GM19455 (cell line): ENCODE measurements around the gene PPP1R3F.
"Not testable (repeated sequence)": the region's sequence is repeated elsewhere in the genome, so short reads cannot be mapped to it uniquely, and the experiment has no call there.

ENCODE experiments used
- ATAC-seq: cut with Tn5 transposase; IDR thresholded peaks from one replicate; pipeline ENCODE4 v1.9.1; 2021; ENCODE audit not compliant: unreplicated experiment

PPP1R3F gene

GRCh38 chrX:49270249-49270921, 792 bp downstream of the PPP1R3F start:
- no peak for ATAC-seq

GRCh38 chrX:49271341-49271740, 1.7 kb downstream of the PPP1R3F start:
- ATAC-seq: no peak

- no peak for ATAC-seq
These were observed 2.8 kb downstream of the PPP1R3F start for GRCh38 chrX:49272421-49272820.

DNA sequence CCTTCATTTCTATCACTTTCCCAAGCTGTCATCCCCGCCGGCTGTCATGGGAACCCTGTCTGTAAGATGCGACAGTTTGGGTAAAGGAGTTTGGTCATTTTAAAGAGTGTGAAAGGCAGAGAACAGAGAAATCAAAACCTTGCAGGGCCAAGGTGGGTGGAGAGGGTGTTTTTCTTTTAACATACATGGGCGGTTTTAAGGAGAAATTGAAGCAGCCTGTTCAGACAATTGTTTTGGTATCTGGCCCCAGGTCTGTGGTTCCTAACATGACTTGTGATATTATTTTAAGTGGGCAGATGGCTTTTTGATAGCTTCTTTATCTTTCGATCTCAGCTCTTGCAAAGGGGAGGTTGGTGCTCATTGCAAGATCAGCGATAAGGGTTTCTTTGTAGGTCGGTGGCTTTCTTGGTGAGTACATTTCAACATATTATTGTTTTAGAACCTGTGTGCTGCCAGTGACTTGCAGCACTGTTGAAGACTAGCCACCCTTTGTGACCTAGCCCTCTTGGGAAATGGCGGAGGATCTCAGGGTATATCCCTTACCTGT, 3.7 kb downstream of the PPP1R3F start:
- no peak for ATAC-seq

DNA sequence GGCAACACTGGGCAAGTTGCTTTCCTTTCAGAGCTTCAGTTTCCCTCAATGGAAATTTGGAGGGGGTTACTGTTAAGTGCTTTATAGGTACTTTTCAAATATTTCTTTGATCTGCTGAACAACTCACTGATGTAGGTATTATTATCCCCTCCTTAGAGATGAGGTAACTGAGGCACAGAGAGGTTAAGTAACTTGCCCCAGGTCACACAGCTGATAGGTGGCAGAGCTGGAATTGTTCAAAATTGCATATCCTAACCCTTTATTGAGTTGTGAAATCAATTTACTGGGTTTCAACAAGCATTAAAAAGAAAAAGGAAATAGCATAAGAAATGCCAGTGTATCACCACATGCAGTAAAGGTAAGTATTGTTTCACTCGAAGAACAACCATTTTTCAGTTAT, 6.6 kb downstream of the PPP1R3F start:
- ATAC-seq: no peak

- ATAC-seq: no peak
These were observed 7.3 kb downstream of the PPP1R3F start for GRCh38 chrX:49276671-49277534.

DNA sequence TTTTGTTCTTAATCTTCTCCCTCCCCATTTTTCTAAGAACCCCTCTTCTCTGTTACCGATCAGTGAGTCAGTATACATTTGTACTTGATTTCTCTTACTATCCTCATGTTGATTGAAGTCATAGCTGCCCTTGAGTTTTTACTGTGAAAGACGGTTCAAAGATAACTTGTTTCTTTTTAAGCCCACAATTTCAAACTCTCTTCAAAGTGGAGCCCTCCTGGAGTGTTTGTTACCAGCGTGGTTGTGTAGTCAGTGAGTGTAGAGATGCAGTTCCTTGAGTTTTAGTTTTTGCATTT, 7.9 kb downstream of the PPP1R3F start:
- ATAC-seq: no peak

- no peak for ATAC-seq
These were observed 8.5 kb downstream of the PPP1R3F start for GRCh38 chrX:49278081-49278480.

- no peak for ATAC-seq
These were observed 13.0 kb downstream of the PPP1R3F start for GRCh38 chrX:49282647-49283011.

GRCh38 chrX:49284212-49284611, 14.6 kb downstream of the PPP1R3F start:
- no peak for ATAC-seq

GRCh38 chrX:49286136-49286535, 16.5 kb downstream of the PPP1R3F start:
- no peak for ATAC-seq

DNA sequence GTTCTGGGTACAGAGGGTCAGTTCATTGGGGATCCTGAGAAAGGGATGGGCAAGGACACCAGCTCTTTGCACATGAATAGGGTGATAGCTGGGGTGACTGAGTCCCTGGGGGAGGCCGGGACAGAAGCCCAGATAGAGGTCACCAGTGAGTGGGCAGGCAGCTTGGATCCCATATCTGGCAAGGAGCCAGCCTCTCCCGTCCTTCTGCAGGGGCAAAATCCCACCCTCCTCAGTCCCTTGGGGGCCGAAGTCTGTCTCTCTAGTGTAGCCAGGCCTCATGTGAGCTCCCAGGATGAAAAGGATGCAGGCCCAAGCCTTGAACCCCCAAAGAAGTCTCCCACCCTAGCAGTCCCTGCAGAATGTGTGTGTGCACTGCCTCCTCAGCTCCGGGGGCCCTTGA, 17.0 kb downstream of the PPP1R3F start:
- ATAC-seq: no peak

- ATAC-seq: no peak
These were observed 18.1 kb downstream of the PPP1R3F start for GRCh38 chrX:49287665-49288064.

DNA sequence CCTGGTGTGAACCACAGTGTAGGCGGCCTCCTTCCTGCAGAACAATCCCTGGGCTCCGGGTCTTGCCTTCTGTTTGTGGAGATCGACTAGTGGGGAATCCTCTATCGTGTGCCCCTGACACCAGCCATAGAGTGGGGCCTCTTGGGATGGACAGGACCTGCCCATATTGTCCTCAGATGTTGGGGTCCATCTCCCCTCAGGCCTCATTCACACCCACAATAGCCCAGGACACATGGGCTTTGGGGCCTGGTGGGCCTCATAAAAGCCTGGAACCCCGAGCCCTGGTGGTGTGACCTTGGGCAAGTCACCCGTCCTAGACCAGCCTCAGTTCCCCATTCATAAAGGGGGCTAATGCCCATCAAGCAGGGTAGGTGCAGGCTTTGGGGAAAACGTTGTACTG, 20.6 kb downstream of the PPP1R3F start:
- no peak for ATAC-seq

DNA sequence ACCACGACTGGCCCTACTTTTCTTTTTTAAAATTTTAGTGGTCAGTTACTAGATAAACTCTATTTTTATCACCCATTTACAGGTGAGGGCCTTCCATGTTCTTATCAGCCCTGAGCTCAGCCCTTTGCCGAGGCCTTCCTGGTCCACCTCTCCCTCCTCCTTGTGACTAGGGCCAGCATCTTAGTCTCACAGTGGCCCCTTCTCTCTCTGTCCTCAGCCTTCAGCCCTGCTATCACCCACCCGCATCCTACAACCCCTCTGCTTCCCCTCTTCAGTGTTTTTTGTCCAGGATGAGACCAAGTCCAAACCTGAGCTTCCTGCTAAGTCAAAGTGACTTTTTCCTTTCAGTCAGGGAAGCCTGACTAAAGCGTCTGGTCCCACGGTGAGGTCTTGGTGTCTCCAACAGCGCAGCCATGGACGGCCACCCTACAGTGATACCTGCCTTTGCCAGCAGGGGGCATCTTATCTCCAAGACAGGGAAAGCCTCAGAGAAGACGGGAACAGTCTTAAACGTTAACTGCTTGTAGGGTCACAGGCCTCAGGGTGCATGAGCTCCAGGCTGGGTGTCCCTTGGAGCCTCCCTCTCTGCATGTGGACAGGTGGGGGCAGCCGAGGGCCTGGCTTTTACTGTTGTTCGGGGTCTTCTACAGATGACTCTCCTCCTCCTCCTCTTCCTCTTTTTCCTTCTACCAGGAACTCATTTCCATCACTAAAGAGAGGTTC, 22.2 kb downstream of the PPP1R3F start:
- ATAC-seq: peak; percentile 61

DNA sequence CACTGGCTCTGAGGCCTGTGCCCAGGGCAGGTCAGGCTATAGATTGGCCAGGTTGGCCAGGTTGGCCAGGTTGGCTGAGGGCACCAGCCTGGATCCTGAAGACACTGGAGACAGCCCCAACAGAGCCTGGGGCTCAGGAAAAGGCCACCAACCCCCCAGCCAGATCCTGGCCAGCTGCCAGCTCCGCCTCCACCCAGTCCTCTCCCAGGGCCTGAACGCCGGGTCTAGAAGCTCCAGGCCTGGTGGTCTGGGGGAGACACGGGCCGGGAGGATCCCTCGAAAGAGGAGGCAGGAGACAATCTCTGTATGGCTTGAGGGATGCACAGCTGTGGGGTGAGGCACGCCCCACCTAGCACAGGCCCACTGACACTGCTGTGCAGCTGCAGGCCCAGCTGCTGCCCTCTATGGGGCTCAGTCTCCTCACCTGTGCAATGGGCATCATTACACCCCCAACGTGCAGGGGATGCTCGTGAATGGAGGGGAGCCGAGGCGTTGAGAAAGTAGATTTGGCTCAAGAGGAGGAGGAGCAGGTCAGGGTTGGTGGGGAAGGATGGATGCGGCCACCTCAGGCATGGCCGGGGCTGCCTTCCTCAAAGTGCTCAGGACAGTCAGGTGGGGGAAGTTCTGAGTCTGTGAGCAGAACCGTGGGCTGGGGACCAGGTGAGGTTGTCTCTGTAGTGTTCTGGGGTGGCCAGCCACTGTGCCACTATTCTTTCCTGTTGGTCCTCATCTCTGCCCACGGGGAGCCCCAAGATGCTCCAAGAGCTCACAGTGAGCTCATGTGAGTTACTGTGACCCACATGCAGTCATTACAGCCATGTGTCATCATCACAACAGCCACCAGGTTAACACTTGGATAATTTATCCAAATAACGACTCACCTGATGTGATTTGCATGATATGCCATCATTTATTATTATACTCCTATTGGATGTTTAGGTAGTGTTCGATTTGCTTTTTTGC, 23.1 kb downstream of the PPP1R3F start:
- no peak for ATAC-seq

GRCh38 chrX:49299293-49299692, 29.7 kb downstream of the PPP1R3F start:
- ATAC-seq: not testable (repeated sequence)

DNA sequence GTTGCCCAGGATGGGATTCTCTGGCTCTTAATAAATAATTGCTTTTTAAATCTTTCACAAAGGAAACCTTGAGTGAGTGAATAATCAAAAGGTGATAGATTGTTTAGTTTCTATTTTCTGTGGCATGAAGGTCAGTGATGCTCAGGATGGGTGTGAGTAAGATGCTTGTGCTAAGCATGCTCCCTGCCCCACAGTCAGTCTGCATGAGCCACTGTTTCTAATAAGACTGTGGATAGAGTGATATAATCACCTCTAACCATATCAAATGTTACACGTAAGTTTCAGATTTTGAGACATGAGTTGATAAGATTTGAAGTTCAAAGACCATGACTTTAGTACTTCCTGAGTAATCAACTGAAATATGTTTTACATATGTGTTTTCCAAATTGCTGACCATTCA, 31.1 kb downstream of the PPP1R3F start:
- ATAC-seq: no peak

DNA sequence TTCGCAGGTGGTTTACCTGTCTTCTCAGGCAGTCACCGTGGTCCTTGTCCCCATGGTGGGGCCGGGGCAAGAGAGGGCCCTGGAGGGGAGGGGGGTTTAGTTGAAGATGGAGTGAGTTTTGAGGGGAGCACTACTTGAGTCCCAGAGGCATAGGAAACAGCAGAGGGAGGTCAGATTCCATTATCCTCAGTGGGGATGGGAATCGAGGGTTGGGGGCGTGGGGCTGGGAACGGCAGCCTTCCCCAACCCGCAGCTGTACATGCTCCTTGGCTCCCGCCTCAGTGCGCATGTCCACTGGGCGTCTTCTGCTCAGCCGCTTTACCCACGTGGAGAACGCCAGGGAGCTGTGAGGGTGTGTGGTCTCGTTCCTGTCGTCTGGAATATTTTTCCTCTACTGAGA, 33.8 kb downstream of the PPP1R3F start, which contains the start of gene GAGE10:
Gene GAGE10 (plus strand): TSS at position 301 of the 400 bp plus-strand sequence. CDS start 1,214 bp downstream, outside the sequence.
- ATAC-seq: no peak

DNA sequence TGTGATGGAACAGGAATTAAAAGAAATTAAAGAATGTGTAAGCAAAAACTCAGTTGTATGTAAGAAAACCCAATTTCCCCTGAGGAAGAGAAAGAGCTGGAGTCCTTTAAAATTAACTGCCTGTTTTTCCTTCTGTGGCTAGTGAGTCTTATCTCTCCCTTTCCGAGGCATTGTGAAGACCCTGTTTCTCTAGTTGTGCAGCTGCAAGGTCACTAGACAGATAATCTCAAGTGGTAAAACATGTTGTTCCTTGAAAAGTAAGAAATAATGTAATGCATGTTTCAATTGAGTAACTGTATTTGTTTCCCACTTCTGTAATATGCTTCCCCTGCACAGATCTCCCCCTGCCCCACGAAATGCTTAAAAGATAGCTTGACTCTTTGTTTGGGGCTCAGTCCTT, 38.2 kb downstream of the PPP1R3F start:
- ATAC-seq: not testable (repeated sequence)
